Upper lobe of left lung (tissue), 4 donors: Measurements from ENCODE around the gene TAF11L3.

Experiments used
- CTCF ChIP-seq, 6 experiments: fragments of 450-650 bp in 4 of 6; fragments of 200-600 bp in 2 of 6; sonication (generic) in 2 of 6; IDR thresholded peaks; one replicate each; pipeline ENCODE4 v1.5.1; 2016 to 2019; ENCODE audit warnings: antibody characterized with exemption in 6 of 6
- EP300 ChIP-seq, 4 donors: sonication (generic); formaldehyde crosslinking; IDR thresholded peaks; one replicate each; pipeline ENCODE4 v1.5.1; 2017; ENCODE audit warnings: antibody characterized with exemption in 4 of 4, control low read depth in 2 of 4
- POLR2A ChIP-seq, 4 donors: fragments of 450-650 bp; IDR thresholded peaks; one replicate each; pipeline ENCODE4 v1.5.1; 2016 to 2017; ENCODE audit warnings: antibody characterized with exemption in 4 of 4, mild to moderate bottlenecking in 2 of 4
- POLR2AphosphoS5 ChIP-seq, 2 donors: sonication (generic); formaldehyde crosslinking; IDR thresholded peaks; one replicate each; pipeline ENCODE4 v1.5.1; 2017; ENCODE audit warnings: antibody characterized with exemption in 2 of 2

GRCh38 chr5:17492770-17493169 lies 25.4 kb upstream of the TAF11L3 start:
- TF ChIP-seq CTCF (IDR thresholded peaks at IDR 0.05) (no peak), POLR2AphosphoS5 (IDR thresholded peaks at IDR 0.05) (no peak), EP300 (IDR thresholded peaks at IDR 0.05) (no peak), POLR2A (IDR thresholded peaks at IDR 0.05) (no peak)
